GM19023 (cell line): ENCODE results near the gene SNPH.

ENCODE experiments used
- ATAC-seq: cut with Tn5 transposase; IDR thresholded peaks from one replicate; pipeline ENCODE4 v1.9.1; 2021; ENCODE audit warnings: mild to moderate bottlenecking, moderate library complexity; ENCODE audit not compliant: unreplicated experiment

The SNPH gene

GRCh38 chr20:1323256-1323655 is 57.2 kb downstream of the SNPH start:
- no peak for ATAC-seq

GRCh38 chr20:1323830-1324597 is 57.9 kb downstream of the SNPH start:
- no peak for ATAC-seq

GRCh38 chr20:1324598-1325172 is 58.6 kb downstream of the SNPH start:
- ATAC-seq: no peak

GRCh38 chr20:1325173-1326030 is 59.3 kb downstream of the SNPH start:
- ATAC-seq: peak; percentile 93

GRCh38 chr20:1326031-1326930 is 60.2 kb downstream of the SNPH start:
- ATAC-seq: no peak

GRCh38 chr20:1327241-1327653 is 61.2 kb downstream of the SNPH start:
- ATAC-seq: no peak

- no peak for ATAC-seq
Observed at GRCh38 chr20:1327827-1328679, 62.0 kb downstream of the SNPH start.

GRCh38 chr20:1328680-1329330 is 62.7 kb downstream of the SNPH start, which contains the start of gene SDCBP2:
Gene SDCBP2 (minus strand): TSS chr20:1329139. CDS start chr20:1320416, 8,723 bp downstream.
- no peak for ATAC-seq

- no peak for ATAC-seq
Observed at GRCh38 chr20:1330075-1330830, 64.2 kb downstream of the SNPH start.

- no peak for ATAC-seq
Observed at GRCh38 chr20:1331101-1331500, 65.0 kb downstream of the SNPH start.

GRCh38 chr20:1331801-1332453 is 65.8 kb downstream of the SNPH start:
- no peak for ATAC-seq

GRCh38 chr20:1332749-1333300 is 66.7 kb downstream of the SNPH start:
- no peak for ATAC-seq

- no peak for ATAC-seq
Observed at GRCh38 chr20:1333462-1334369, 67.6 kb downstream of the SNPH start.

GRCh38 chr20:1334370-1334731 is 68.3 kb downstream of the SNPH start:
- ATAC-seq: no peak

GRCh38 chr20:1334761-1335160 is 68.7 kb downstream of the SNPH start:
- ATAC-seq: no peak

- ATAC-seq: no peak
Observed at GRCh38 chr20:1335961-1336698, 70.0 kb downstream of the SNPH start.
